ENCODE results near the gene MAN2A2. TPM values are rescaled to one million over a fixed set of nuclear protein-coding genes. Genes with fewer than 3 reads are reported as not detected.

The MAN2A2 gene
- total RNA-seq, 1 donor from 2014 or later = 90.4 TPM

DNA sequence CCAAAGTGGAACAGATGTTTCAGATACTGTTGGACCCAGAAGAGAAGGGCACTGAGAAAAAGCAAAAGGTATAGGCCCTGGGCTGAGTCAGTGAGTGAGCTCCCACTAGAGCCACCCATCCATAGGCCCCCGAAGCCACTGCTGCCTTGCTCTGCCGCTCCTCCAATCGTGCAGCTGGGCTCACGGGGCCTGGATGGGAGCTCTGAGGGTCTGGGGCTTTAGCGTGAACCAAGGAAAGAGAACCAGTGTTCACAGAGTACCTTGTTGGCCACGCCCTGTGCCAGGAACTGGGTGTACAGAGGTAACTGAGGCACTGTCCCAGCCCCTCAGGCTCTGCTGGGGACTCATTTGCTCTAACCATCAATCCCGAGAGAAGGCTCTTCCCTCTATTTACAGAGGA is 36.7 kb downstream of the MAN2A2 start:
- Histone ChIP-seq H3K36me3 (peaks cover 60 to 71% of the 10 kb centered on the region in 2 donors), H3K27ac (no peak overlapping the region), H3K9me3 (no peaks in the 10 kb centered on the region), H3K4me1 (peaks cover 7 to 10% of the 10 kb centered on the region in 2 donors), H3K27me3 (no peaks in the 10 kb centered on the region), H3K4me3 (no peak overlapping the region)
- DNase-seq (ENCODE audit: low spot score in 2 of 2) = no peak
- intact Hi-C loops (cut with DNase I) = loop anchor here (5.0 to 10.0 kb wide), 2 partner anchors 222 to 935 kb away; partner anchors contain the start of genes BLM and ZNF710
- TF ChIP-seq, protein P1, sequence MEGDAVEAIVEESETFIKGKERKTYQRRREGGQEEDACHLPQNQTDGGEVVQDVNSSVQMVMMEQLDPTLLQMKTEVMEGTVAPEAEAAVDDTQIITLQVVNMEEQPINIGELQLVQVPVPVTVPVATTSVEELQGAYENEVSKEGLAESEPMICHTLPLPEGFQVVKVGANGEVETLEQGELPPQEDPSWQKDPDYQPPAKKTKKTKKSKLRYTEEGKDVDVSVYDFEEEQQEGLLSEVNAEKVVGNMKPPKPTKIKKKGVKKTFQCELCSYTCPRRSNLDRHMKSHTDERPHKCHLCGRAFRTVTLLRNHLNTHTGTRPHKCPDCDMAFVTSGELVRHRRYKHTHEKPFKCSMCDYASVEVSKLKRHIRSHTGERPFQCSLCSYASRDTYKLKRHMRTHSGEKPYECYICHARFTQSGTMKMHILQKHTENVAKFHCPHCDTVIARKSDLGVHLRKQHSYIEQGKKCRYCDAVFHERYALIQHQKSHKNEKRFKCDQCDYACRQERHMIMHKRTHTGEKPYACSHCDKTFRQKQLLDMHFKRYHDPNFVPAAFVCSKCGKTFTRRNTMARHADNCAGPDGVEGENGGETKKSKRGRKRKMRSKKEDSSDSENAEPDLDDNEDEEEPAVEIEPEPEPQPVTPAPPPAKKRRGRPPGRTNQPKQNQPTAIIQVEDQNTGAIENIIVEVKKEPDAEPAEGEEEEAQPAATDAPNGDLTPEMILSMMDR (IDR thresholded peaks at IDR 0.05) = no peak

DNA sequence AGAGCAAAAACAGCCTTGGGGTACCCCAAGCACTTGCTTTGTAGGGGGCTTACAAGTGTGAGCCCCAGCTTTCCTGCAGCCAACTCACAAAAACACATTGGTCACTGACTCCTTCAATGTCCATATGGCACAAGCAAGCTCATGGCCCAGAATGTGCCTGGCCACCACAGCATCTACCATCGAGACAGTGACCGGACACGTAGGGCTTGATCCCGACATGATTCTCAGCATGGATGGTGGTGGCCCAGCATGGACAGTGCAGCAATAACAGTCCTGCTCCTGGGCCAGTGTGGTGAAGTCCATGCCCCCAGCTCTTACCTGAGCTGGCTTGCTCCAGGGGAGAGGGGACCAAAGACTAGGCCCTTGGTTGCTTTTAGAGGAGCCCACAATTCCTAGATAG is 37.9 kb downstream of the MAN2A2 start:
- Histone ChIP-seq H3K27ac (no peak overlapping the region), H3K36me3 (peaks cover 64 to 80% of the 10 kb centered on the region in 2 donors), H3K4me3 (no peak overlapping the region), H3K4me1 (peaks cover 4 to 6% of the 10 kb centered on the region in 2 donors), H3K27me3 (no peaks in the 10 kb centered on the region), H3K9me3 (no peaks in the 10 kb centered on the region)
- TF ChIP-seq, protein P1 (IDR thresholded peaks at IDR 0.05) = no peak
- intact Hi-C loops (cut with DNase I) = no loop called here
- DNase-seq (ENCODE audit: low spot score in 2 of 2) = no peak

DNA sequence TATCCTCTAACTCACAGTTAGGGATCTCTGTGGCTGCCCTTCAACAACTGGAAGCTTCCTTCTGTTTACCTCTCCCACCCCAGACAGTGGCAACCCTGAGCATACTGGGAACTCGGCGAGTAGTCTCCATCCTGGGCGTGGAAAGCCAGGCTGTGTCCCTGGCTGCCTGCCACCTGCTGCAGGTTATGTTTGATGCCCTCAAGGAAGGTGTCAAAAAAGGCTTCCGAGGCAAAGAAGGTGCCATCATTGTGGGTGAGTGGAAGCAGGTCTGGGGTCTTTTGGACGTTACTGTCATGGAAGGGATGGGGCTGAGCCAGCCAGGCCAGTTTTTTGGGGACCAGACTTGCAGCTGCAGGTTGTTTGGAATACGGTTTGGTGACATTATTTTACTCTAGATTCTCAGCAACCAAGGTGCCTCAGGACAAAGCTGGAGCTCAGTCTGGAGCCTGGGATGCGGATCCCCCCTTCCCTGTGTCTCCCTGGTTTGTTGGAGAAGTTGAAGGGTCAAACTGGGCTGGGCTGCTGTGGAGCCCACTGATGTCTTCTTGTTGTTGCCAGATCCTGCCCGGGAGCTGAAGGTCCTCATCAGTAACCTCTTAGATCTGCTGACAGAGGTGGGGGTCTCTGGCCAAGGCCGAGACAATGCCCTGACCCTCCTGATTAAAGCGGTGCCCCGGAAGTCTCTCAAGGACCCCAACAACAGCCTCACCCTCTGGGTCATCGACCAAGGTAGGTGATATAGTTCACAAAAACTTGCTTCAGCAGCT is 39.4 kb downstream of the MAN2A2 start:
- peaks cover 79 to 95% of the 10 kb centered on the region in 2 donors for H3K36me3 ChIP-seq
- TF ChIP-seq, protein P1 (IDR thresholded peaks at IDR 0.05) = no peak

DNA sequence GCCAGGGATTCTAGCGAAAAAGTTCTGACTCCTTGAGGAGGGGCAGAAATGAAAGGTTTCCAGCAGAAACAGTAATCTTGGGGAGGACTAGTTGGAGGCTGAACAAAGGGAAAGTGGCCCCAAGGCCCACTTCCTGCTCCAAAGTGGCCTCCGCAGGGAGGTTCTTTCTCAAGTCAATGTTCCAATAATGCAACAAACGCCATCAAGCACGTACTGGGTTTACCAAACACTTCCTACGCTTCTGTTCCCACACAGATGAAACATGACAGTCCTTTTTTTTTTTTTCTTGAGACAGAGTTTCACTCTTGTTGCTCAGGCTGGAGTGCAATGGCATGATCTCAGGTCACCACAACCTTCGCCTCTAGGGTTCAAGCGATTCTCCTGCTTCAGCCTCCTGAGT is 42.0 kb downstream of the MAN2A2 start:
- no peak overlapping the region for H3K27ac ChIP-seq
- TF ChIP-seq, protein P1 (IDR thresholded peaks at IDR 0.05) = no peak
- no peak overlapping the region for H3K4me3 ChIP-seq
- no peak for DNase-seq (ENCODE audit: low spot score in 2 of 2)
- no peaks in the 10 kb centered on the region for H3K27me3 ChIP-seq
- no peaks in the 10 kb centered on the region for H3K4me1 ChIP-seq
- intact Hi-C loops (cut with DNase I) = no loop called here
- H3K9me3 ChIP-seq = no peaks in the 10 kb centered on the region
- peaks cover 90 to 95% of the 10 kb centered on the region in 2 donors for H3K36me3 ChIP-seq

More for the DNA sequence above, 39.4 kb downstream of the MAN2A2 start:
- no peaks in the 10 kb centered on the region for H3K4me1 ChIP-seq
- no peaks in the 10 kb centered on the region for H3K27me3 ChIP-seq
- no peak overlapping the region for H3K27ac ChIP-seq
- no peak overlapping the region for H3K4me3 ChIP-seq
- no peaks in the 10 kb centered on the region for H3K9me3 ChIP-seq
- intact Hi-C loops (cut with DNase I) = no loop called here
- no peak for DNase-seq (ENCODE audit: low spot score in 2 of 2)

DNA sequence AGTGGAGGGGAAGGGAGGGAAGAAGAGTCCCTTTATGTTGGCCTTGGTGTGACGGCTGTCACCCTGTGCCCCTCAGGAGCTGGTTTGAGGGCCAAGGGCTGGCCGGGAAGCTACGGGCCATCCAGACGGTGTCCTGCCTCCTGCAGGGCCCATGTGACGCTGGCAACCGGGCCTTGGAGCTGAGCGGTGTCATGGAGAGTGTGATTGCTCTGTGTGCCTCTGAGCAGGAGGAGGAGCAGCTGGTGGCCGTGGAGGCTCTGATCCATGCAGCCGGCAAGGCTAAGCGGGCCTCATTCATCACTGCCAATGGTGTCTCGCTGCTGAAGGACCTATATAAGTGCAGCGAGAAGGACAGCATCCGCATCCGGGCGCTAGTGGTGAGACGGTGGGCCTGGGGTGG is 43.4 kb downstream of the MAN2A2 start:
- no peaks in the 10 kb centered on the region for H3K27me3 ChIP-seq
- intact Hi-C loops (cut with DNase I) = no loop called here
- H3K36me3 ChIP-seq = peaks cover 89 to 95% of the 10 kb centered on the region in 2 donors

More for the DNA sequence above, 43.4 kb downstream of the MAN2A2 start:
- TF ChIP-seq, protein P1 (IDR thresholded peaks at IDR 0.05) = no peak
- Histone ChIP-seq H3K4me1 (no peaks in the 10 kb centered on the region), H3K9me3 (no peaks in the 10 kb centered on the region), H3K4me3 (no peak overlapping the region), H3K27ac (no peak overlapping the region)
- DNase-seq (ENCODE audit: low spot score in 2 of 2) = no peak
